ENCODE results near the gene TLR7.

TLR7 gene

GRCh38 chrX:12843061-12843667 lies 23.7 kb upstream of the TLR7 start:
- DNase-seq (ENCODE audit: low read depth): no peak
- no peak for TF ChIP-seq CTCF (IDR thresholded peaks at IDR 0.05; ENCODE audit: low read depth, low read length, missing control alignments)
- no peak overlapping the region for H3K4me3 ChIP-seq (ENCODE audit: low read depth, low read length)
- in situ Hi-C loops (cut with HindIII; ENCODE audit: low sequenced_read_pairs): no loop called here

- no peak for TF ChIP-seq CTCF (IDR thresholded peaks at IDR 0.05; ENCODE audit: low read depth, low read length, missing control alignments)
- in situ Hi-C loops (cut with HindIII; ENCODE audit: low sequenced_read_pairs): no loop called here
- no peak overlapping the region for H3K4me3 ChIP-seq (ENCODE audit: low read depth, low read length)
- no peak for DNase-seq (ENCODE audit: low read depth)
Observed at GRCh38 chrX:12843668-12844279, 23.1 kb upstream of the TLR7 start.

GRCh38 chrX:12844319-12844718 lies 22.6 kb upstream of the TLR7 start:
- no peak for DNase-seq (ENCODE audit: low read depth)
- in situ Hi-C loops (cut with HindIII; ENCODE audit: low sequenced_read_pairs): no loop called here
- H3K4me3 ChIP-seq (ENCODE audit: low read depth, low read length): no peak overlapping the region
- no peak for TF ChIP-seq CTCF (IDR thresholded peaks at IDR 0.05; ENCODE audit: low read depth, low read length, missing control alignments)

- no peak for TF ChIP-seq CTCF (IDR thresholded peaks at IDR 0.05; ENCODE audit: low read depth, low read length, missing control alignments)
- no peak for DNase-seq (ENCODE audit: low read depth)
- H3K4me3 ChIP-seq (ENCODE audit: low read depth, low read length): no peak overlapping the region
- in situ Hi-C loops (cut with HindIII; ENCODE audit: low sequenced_read_pairs): no loop called here
Observed at GRCh38 chrX:12865359-12865758, 1.5 kb upstream of the TLR7 start.

GRCh38 chrX:12867685-12868084 lies 813 bp downstream of the TLR7 start:
- no peak overlapping the region for H3K4me3 ChIP-seq (ENCODE audit: low read depth, low read length)
- in situ Hi-C loops (cut with HindIII; ENCODE audit: low sequenced_read_pairs): no loop called here
- TF ChIP-seq CTCF (IDR thresholded peaks at IDR 0.05; ENCODE audit: low read depth, low read length, missing control alignments): no peak
- no peak for DNase-seq (ENCODE audit: low read depth)

GRCh38 chrX:12868747-12869146 lies 1.9 kb downstream of the TLR7 start:
- TF ChIP-seq CTCF (IDR thresholded peaks at IDR 0.05; ENCODE audit: low read depth, low read length, missing control alignments): no peak
- in situ Hi-C loops (cut with HindIII; ENCODE audit: low sequenced_read_pairs): no loop called here
- DNase-seq (ENCODE audit: low read depth): no peak
- no peak overlapping the region for H3K4me3 ChIP-seq (ENCODE audit: low read depth, low read length)

All from astrocyte of the cerebellum (primary cell).